CD14-positive monocyte (primary cell): ENCODE results near the gene IYD. TPM values are rescaled to one million over a fixed set of nuclear protein-coding genes. Genes with fewer than 3 reads are reported as not detected.

Source experiments
- DNase-seq, 3 donors: peaks; one replicate each; pipeline ENCODE4 v3.0.0-alpha.2; 2011 to 2022
- H2AFZ ChIP-seq: 2 replicates; pipeline ENCODE4 v1.6.0; 2012; ENCODE audit warnings: mild to moderate bottlenecking, low read depth, low read length, inconsistent platforms; ENCODE audit not compliant: insufficient read depth, poor library complexity, severe bottlenecking
- H3K27ac ChIP-seq, 2 donors: 1 replicate in 1 of 2; 2 replicates in 1 of 2; pipeline ENCODE4 v1.5.1; 2012 to 2013; ENCODE audit warnings: low read length in 2 of 2, control low read depth in 1 of 2, inconsistent platforms in 1 of 2, low read depth in 1 of 2, mild to moderate bottlenecking in 1 of 2
- H3K27me3 ChIP-seq, 2 donors: one replicate each; pipeline versions ENCODE4 v1.6.0 to v1.6.1; 2011 to 2013; ENCODE audit warnings: low read length in 2 of 2; ENCODE audit not compliant: control insufficient read depth in 2 of 2, insufficient read depth in 2 of 2
- H3K36me3 ChIP-seq, 2 donors: replicated peaks in 1 of 2; 1 replicate in 1 of 2; 2 replicates in 1 of 2; pipeline versions ENCODE4 v1.5.1 to v1.6.1; 2012 to 2013; ENCODE audit warnings: low read length in 2 of 2, control low read depth in 1 of 2, inconsistent platforms in 1 of 2, mild to moderate bottlenecking in 1 of 2; ENCODE audit not compliant: insufficient read depth in 2 of 2, control insufficient read depth in 1 of 2
- H3K4me1 ChIP-seq, 2 donors: 1 replicate in 1 of 2; 2 replicates in 1 of 2; pipeline versions ENCODE4 v1.5.1 to v1.6.1; 2012 to 2013; ENCODE audit warnings: low read length in 2 of 2, control low read depth in 1 of 2, inconsistent platforms in 1 of 2, mild to moderate bottlenecking in 1 of 2, moderate library complexity in 1 of 2; ENCODE audit not compliant: insufficient read depth in 2 of 2, control insufficient read depth in 1 of 2
- H3K4me2 ChIP-seq: replicated peaks from 2 replicates; pipeline ENCODE3; 2012; ENCODE audit warnings: low read length, moderate library complexity, mild to moderate bottlenecking; ENCODE audit not compliant: poor library complexity, severe bottlenecking; ENCODE audit errors: extremely low read depth
- H3K4me3 ChIP-seq, 3 experiments: fragments of 200-600 bp in 1 of 3; sonication (generic) in 1 of 3; replicated peaks in 1 of 3; 1 replicate in 2 of 3; 2 replicates in 1 of 3; pipeline ENCODE4 v1.5.1; 2011 to 2013; ENCODE audit warnings: low read length in 3 of 3, mild to moderate bottlenecking in 3 of 3, control low read depth in 2 of 3, low read depth in 2 of 3, inconsistent platforms in 1 of 3, moderate library complexity in 1 of 3
- H3K79me2 ChIP-seq: 2 replicates; pipeline ENCODE4 v1.6.0; 2012; ENCODE audit warnings: mild to moderate bottlenecking, control low read depth, inconsistent platforms, low read length, moderate library complexity; ENCODE audit not compliant: insufficient read depth
- H3K9ac ChIP-seq: 2 replicates; pipeline ENCODE4 v1.6.0; 2017; ENCODE audit warnings: low read length, mild to moderate bottlenecking; ENCODE audit not compliant: insufficient read depth, poor library complexity, severe bottlenecking
- H3K9me3 ChIP-seq, 2 donors: replicated peaks in 1 of 2; 1 replicate in 1 of 2; 2 replicates in 1 of 2; pipeline versions ENCODE4 v1.5.1 to v1.6.1; 2012 to 2013; ENCODE audit warnings: low read length in 2 of 2, control low read depth in 1 of 2; ENCODE audit not compliant: control insufficient read depth in 1 of 2, insufficient read depth in 1 of 2
- H4K20me1 ChIP-seq: 2 replicates; pipeline ENCODE4 v1.6.0; 2012; ENCODE audit warnings: mild to moderate bottlenecking, low read length, control low read depth, moderate library complexity; ENCODE audit not compliant: insufficient read depth
- H3K27ac Mint-ChIP-seq, 7 donors: one replicate each; pipeline ENCODE4 v1.8.0; 2020; ENCODE audit warnings: mild to moderate bottlenecking in 7 of 7, mixed read lengths in 7 of 7, moderate library complexity in 6 of 7, inconsistent platforms in 2 of 7
- H3K27me3 Mint-ChIP-seq, 3 donors: one replicate each; pipeline ENCODE4 v1.8.0; 2021 to 2022; ENCODE audit warnings: low read depth in 3 of 3, mild to moderate bottlenecking in 3 of 3, mixed read lengths in 3 of 3, moderate library complexity in 3 of 3, inconsistent platforms in 1 of 3
- H3K36me3 Mint-ChIP-seq, 2 donors: one replicate each; pipeline ENCODE4 v1.8.0; 2020; ENCODE audit warnings: mixed read lengths in 2 of 2, inconsistent platforms in 1 of 2, mild to moderate bottlenecking in 1 of 2
- H3K4me1 Mint-ChIP-seq: one replicate; pipeline ENCODE4 v1.8.0; 2020; ENCODE audit warnings: mild to moderate bottlenecking, mixed read lengths
- H3K4me3 Mint-ChIP-seq, 2 donors: one replicate each; pipeline ENCODE4 v1.8.0; 2020; ENCODE audit warnings: mild to moderate bottlenecking in 2 of 2, mixed read lengths in 2 of 2, moderate library complexity in 1 of 2
- H3K9me3 Mint-ChIP-seq, 7 donors: one replicate each; pipeline ENCODE4 v1.8.0; 2020 to 2022; ENCODE audit warnings: mixed read lengths in 7 of 7, mild to moderate bottlenecking in 6 of 7, moderate library complexity in 6 of 7, inconsistent platforms in 2 of 7
- CTCF ChIP-seq: fragments of 200-600 bp; IDR thresholded peaks from one replicate; pipeline ENCODE4 v1.8.0; 2022; ENCODE audit warnings: antibody characterized with exemption, mild to moderate bottlenecking
- WGBS: methylation state at CpG from one replicate; pipeline ENCODE4 v1.1.5; 2013; ENCODE audit warnings: missing lambda C conversion rate; ENCODE audit not compliant: insufficient coverage; 5-methylcytosine and 5-hydroxymethylcytosine counted together
- intact Hi-C, 2 donors: fragments of 100-400 bp; cut with micrococcal nuclease; formaldehyde crosslinking; loops; one replicate each; pipeline versions ENCODE4 v1.15.0 to v1.15.1; 2023
- polyA plus RNA-seq, 3 donors: library from polyadenylated mRNA; depleted of rRNA in 1 of 3; unstranded in 2 of 3; stranded (reverse) in 1 of 3; fragments of 300-500 nt in 2 of 3; fragments of >200 nt in 1 of 3; fragmentation: Illumina TruSeq in 2 of 3; gene quantifications; 1 replicate in 2 of 3; 2 replicates in 1 of 3; pipeline ENCODE4 v1.2.3, GENCODE V29; 2012 to 2021

The IYD gene
- polyA plus RNA-seq, 3 donors, result not detected

- no peak overlapping the region for H3K4me2 ChIP-seq
- Mint-ChIP-seq H3K36me3 (no peaks in the 10 kb centered on the region), H3K27ac (no peak overlapping the region), H3K27me3 (peaks cover 5 to 6% (median 6%) of the 10 kb centered on the region in 3 donors), H3K9me3 (peaks cover 0 to under 1% (median 0%) of the 10 kb centered on the region in 7 donors), H3K4me1 (no peaks in the 10 kb centered on the region), H3K4me3 (no peak overlapping the region)
- H3K9me3 ChIP-seq, result no peaks in the 10 kb centered on the region
- no peaks in the 10 kb centered on the region for H3K79me2 ChIP-seq
- no peak overlapping the region for H2AFZ ChIP-seq
- no peaks in the 10 kb centered on the region for H4K20me1 ChIP-seq
- H3K4me1 ChIP-seq, result no peaks in the 10 kb centered on the region
- no peak overlapping the region for H3K27ac ChIP-seq
- H3K36me3 ChIP-seq, result no peaks in the 10 kb centered on the region
- H3K9ac ChIP-seq, result no peak overlapping the region
- no peaks in the 10 kb centered on the region for H3K27me3 ChIP-seq
- no peak overlapping the region for H3K4me3 ChIP-seq
- no peak for TF ChIP-seq CTCF
- intact Hi-C loops, result no loop called here
- no peak for DNase-seq
- WGBS, result 100% methylated on average over 1 of the region's 6 CpGs
Measured at GRCh38 chr6:150328744-150329405, 39.9 kb upstream of the IYD start.

GRCh38 chr6:150331344-150331743 is 37.5 kb upstream of the IYD start:
- intact Hi-C loops, result loop anchor here in 1 of 2 donors (5.0 kb wide), 1 partner anchor 249 kb away; no protein-coding TSS in a partner anchor

More at GRCh38 chr6:150331344-150331743, 37.5 kb upstream of the IYD start:
- TF ChIP-seq CTCF, result no peak
- no peaks in the 10 kb centered on the region for H3K36me3 Mint-ChIP-seq
- no peaks in the 10 kb centered on the region for H3K4me1 Mint-ChIP-seq
- no peaks in the 10 kb centered on the region for H4K20me1 ChIP-seq
- H3K27ac ChIP-seq, result no peak overlapping the region
- H3K27ac Mint-ChIP-seq, result no peak overlapping the region
- H3K4me2 ChIP-seq, result no peak overlapping the region
- no peak overlapping the region for H3K4me3 ChIP-seq
- H3K79me2 ChIP-seq, result no peaks in the 10 kb centered on the region
- no peaks in the 10 kb centered on the region for H3K4me1 ChIP-seq
- DNase-seq, result no peak
- peaks cover 3 to 5% (median 4%) of the 10 kb centered on the region in 3 donors for H3K27me3 Mint-ChIP-seq
- peaks cover 0 to 1% (median 0%) of the 10 kb centered on the region in 7 donors for H3K9me3 Mint-ChIP-seq
- no peak overlapping the region for H2AFZ ChIP-seq
- H3K4me3 Mint-ChIP-seq, result no peak overlapping the region
- no peaks in the 10 kb centered on the region for H3K36me3 ChIP-seq
- no peaks in the 10 kb centered on the region for H3K27me3 ChIP-seq
- no peaks in the 10 kb centered on the region for H3K9me3 ChIP-seq
- no peak overlapping the region for H3K9ac ChIP-seq
